WI38 (cell line): ENCODE results near the gene ADPRH.

ENCODE experiments used
- H3K4me3 ChIP-seq: 2 replicates; pipeline ENCODE4 v1.5.1; 2011; ENCODE audit warnings: low read depth, mild to moderate bottlenecking, control low read depth, low read length
- CTCF ChIP-seq: IDR thresholded peaks from 2 replicates; pipeline ENCODE4 v1.5.1; 2012; ENCODE audit warnings: low read depth, mild to moderate bottlenecking, control low read depth, low read length

ADPRH gene

GRCh38 chr3:119632829-119633228, 53.5 kb downstream of the ADPRH start:
- TF ChIP-seq CTCF, result no peak
- no peak overlapping the region for H3K4me3 ChIP-seq

- TF ChIP-seq CTCF, result no peak
- no peak overlapping the region for H3K4me3 ChIP-seq
These were observed 56.4 kb downstream of the ADPRH start for GRCh38 chr3:119635719-119636118.

GRCh38 chr3:119636249-119636648, 57.0 kb downstream of the ADPRH start:
- no peak overlapping the region for H3K4me3 ChIP-seq
- no peak for TF ChIP-seq CTCF

GRCh38 chr3:119636891-119637611, 57.8 kb downstream of the ADPRH start:
- H3K4me3 ChIP-seq, result no peak overlapping the region
- no peak for TF ChIP-seq CTCF

- no peak for TF ChIP-seq CTCF
These were observed 58.6 kb downstream of the ADPRH start for GRCh38 chr3:119637679-119638477.

More at GRCh38 chr3:119637679-119638477, 58.6 kb downstream of the ADPRH start:
- no peak overlapping the region for H3K4me3 ChIP-seq
